Adrenal gland (tissue), 5 donors: ENCODE measurements around the gene CYP8B1.

Experiments used
- POLR2A ChIP-seq, 2 donors: fragments of 450-650 bp; IDR thresholded peaks; one replicate each; pipeline ENCODE4 v1.6.1; 2017; ENCODE audit warnings: antibody characterized with exemption in 2 of 2, mild to moderate bottlenecking in 2 of 2, moderate library complexity in 1 of 2
- TF ChIP-seq, protein P1 (sequence below), 6 experiments: fragments of 450-650 bp in 4 of 6; fragments of 200-600 bp in 2 of 6; sonication (generic) in 1 of 6; IDR thresholded peaks; 1 replicate in 5 of 6; 2 replicates in 1 of 6; pipeline versions ENCODE4 v1.5.1 to v1.8.0; 2016 to 2021; ENCODE audit warnings: antibody characterized with exemption in 6 of 6, mild to moderate bottlenecking in 2 of 6, moderate library complexity in 1 of 6
- donor health status: DM: no; HTN: no; CAD: no.

DNA sequence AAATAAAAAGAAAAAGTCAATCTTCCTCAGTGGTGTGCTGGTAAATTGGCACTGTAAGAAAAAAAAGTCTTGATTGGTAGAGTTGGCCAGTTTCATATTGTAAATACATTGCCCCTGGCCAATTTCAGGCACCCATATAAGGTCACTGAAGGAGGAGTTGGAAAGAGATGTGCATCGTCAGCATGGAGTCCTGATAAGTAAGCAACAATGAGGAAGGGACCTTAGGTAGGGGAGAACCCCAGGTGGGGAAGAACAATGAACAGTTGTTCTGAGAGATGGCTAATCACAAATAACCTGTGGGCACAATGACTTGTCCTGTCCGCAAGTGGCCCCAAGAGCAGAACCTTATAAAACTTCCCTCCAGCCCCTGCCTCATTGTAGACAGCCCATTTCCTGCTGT, 8.6 kb upstream of the CYP8B1 start:
- no peak for TF ChIP-seq POLR2A (IDR thresholded peaks at IDR 0.05)
- TF ChIP-seq, protein P1, sequence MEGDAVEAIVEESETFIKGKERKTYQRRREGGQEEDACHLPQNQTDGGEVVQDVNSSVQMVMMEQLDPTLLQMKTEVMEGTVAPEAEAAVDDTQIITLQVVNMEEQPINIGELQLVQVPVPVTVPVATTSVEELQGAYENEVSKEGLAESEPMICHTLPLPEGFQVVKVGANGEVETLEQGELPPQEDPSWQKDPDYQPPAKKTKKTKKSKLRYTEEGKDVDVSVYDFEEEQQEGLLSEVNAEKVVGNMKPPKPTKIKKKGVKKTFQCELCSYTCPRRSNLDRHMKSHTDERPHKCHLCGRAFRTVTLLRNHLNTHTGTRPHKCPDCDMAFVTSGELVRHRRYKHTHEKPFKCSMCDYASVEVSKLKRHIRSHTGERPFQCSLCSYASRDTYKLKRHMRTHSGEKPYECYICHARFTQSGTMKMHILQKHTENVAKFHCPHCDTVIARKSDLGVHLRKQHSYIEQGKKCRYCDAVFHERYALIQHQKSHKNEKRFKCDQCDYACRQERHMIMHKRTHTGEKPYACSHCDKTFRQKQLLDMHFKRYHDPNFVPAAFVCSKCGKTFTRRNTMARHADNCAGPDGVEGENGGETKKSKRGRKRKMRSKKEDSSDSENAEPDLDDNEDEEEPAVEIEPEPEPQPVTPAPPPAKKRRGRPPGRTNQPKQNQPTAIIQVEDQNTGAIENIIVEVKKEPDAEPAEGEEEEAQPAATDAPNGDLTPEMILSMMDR (IDR thresholded peaks at IDR 0.05), result no peak
